ENCODE data around the gene SLC4A3. TPM values are rescaled to one million over a fixed set of nuclear protein-coding genes. Genes with fewer than 3 reads are reported as not detected.
A peak's percentile ranks its signal among the peaks of the same experiment; 100 is the strongest.

Gene SLC4A3
- total RNA-seq, 1 experiment from 2014 or later, result 7.3 TPM

- intact Hi-C loops (cut with micrococcal nuclease; ENCODE audit: unreplicated experiment), result loop anchor here (2.0 to 5.0 kb wide), 2 partner anchors 20 to 241 kb away; no protein-coding TSS in a partner anchor
- no peaks in the 10 kb centered on the region for H3K9me3 ChIP-seq (ENCODE audit: insufficient read depth, low read depth)
- H3K79me2 ChIP-seq (ENCODE audit: low read depth), result no peaks in the 10 kb centered on the region
- H2AFZ ChIP-seq, result peak overlapping the region; percentile 68; the same call in 1 of the 2 replicates
- no peak overlapping the region for H3K4me3 ChIP-seq
- POLR2A ChIA-PET (ENCODE audit: unreplicated experiment), result interaction anchor here (0.6 kb wide), 2 partner anchors 19 to 437 kb away, joined by 3 read pairs; no protein-coding TSS in a partner anchor
- TF ChIP-seq EZH2 (IDR thresholded peaks at IDR 0.05; ENCODE audit: low read depth) (no peak), CTCF (conservative IDR thresholded peaks at IDR 0.05) (no peak)
- no peak overlapping the region for H3K27ac ChIP-seq
- H3K4me1 ChIP-seq (replicated peaks; ENCODE audit: insufficient read depth), result peaks cover 18% of the 10 kb centered on the region
- H4K20me1 ChIP-seq (ENCODE audit: insufficient read depth), result no peaks in the 10 kb centered on the region
- no peaks in the 10 kb centered on the region for H3K9me2 ChIP-seq (ENCODE audit: insufficient read depth)
- no peaks in the 10 kb centered on the region for H3K27me3 ChIP-seq (ENCODE audit: insufficient read depth, low read depth)
- peaks cover 8% of the 10 kb centered on the region; the same call in 1 of the 2 replicates for H3F3A ChIP-seq (ENCODE audit: insufficient read depth, low read depth)
- DNase-seq, result no peak
- CTCF ChIA-PET, result interaction anchor here (0.5 to 1.6 kb wide), 4 partner anchors 42 to 438 kb away, joined by 5 to 7 read pairs (median 6); no protein-coding TSS in a partner anchor
- H3K4me2 ChIP-seq, result peak overlapping the region; percentile 49; the same call in 1 of the 2 replicates
- BruUV-seq (replicated peaks), result no TSS peak
- no peaks in the 10 kb centered on the region for H3K36me3 ChIP-seq (ENCODE audit: low read depth)
Observed at GRCh38 chr2:219643084-219643473, 15.6 kb downstream of the SLC4A3 start.

GRCh38 chr2:219643788-219644398 is 16.5 kb downstream of the SLC4A3 start:
- H3K9me3 ChIP-seq (ENCODE audit: insufficient read depth, low read depth), result no peaks in the 10 kb centered on the region
- H3F3A ChIP-seq (ENCODE audit: insufficient read depth, low read depth), result peaks cover 8% of the 10 kb centered on the region; the same call in 1 of the 2 replicates
- no peak overlapping the region for H3K27ac ChIP-seq
- TF ChIP-seq CTCF (conservative IDR thresholded peaks at IDR 0.05) (no peak; the same call in 1 of the 2 replicates), EZH2 (IDR thresholded peaks at IDR 0.05; ENCODE audit: low read depth) (no peak)
- intact Hi-C loops (cut with micrococcal nuclease; ENCODE audit: unreplicated experiment), result loop anchor here (2.0 to 5.0 kb wide), 2 partner anchors 19 to 242 kb away; no protein-coding TSS in a partner anchor
- H3K36me3 ChIP-seq (ENCODE audit: low read depth), result no peaks in the 10 kb centered on the region
- ChIA-PET POLR2A (ENCODE audit: unreplicated experiment) (interaction anchor here (0.6 kb wide), 1 partner anchor 438 kb away, joined by 3 read pairs; no protein-coding TSS in a partner anchor), CTCF (no interaction called here)
- no peaks in the 10 kb centered on the region for H3K9me2 ChIP-seq (ENCODE audit: insufficient read depth)
- H4K20me1 ChIP-seq (ENCODE audit: insufficient read depth), result no peaks in the 10 kb centered on the region
- peaks cover 18% of the 10 kb centered on the region for H3K4me1 ChIP-seq (replicated peaks; ENCODE audit: insufficient read depth)
- no TSS peak for BruUV-seq (replicated peaks)
- DNase-seq, result no peak
- H3K79me2 ChIP-seq (ENCODE audit: low read depth), result no peaks in the 10 kb centered on the region
- H3K27me3 ChIP-seq (ENCODE audit: insufficient read depth, low read depth), result no peaks in the 10 kb centered on the region
- H3K4me3 ChIP-seq, result no peak overlapping the region
- no peak overlapping the region for H2AFZ ChIP-seq
- no peak overlapping the region for H3K4me2 ChIP-seq

- Histone ChIP-seq H3K9me3 (ENCODE audit: insufficient read depth, low read depth) (no peaks in the 10 kb centered on the region), H3K36me3 (ENCODE audit: low read depth) (no peaks in the 10 kb centered on the region), H3K4me3 (no peak overlapping the region), H3K4me1 (replicated peaks; ENCODE audit: insufficient read depth) (peaks cover 18% of the 10 kb centered on the region), H4K20me1 (ENCODE audit: insufficient read depth) (no peaks in the 10 kb centered on the region), H3K27me3 (ENCODE audit: insufficient read depth, low read depth) (no peaks in the 10 kb centered on the region), H3K79me2 (ENCODE audit: low read depth) (no peaks in the 10 kb centered on the region), H3K9me2 (ENCODE audit: insufficient read depth) (no peaks in the 10 kb centered on the region), H3K27ac (no peak overlapping the region), H3K4me2 (no peak overlapping the region), H3F3A (ENCODE audit: insufficient read depth, low read depth) (peaks cover 8% of the 10 kb centered on the region; the same call in 1 of the 2 replicates), H2AFZ (no peak overlapping the region)
- BruUV-seq (replicated peaks), result no TSS peak
- POLR2A ChIA-PET (ENCODE audit: unreplicated experiment), result interaction anchor here (0.6 to 1.7 kb wide), 7 partner anchors 17 to 618 kb away, joined by 4 to 12 read pairs (median 6); no protein-coding TSS in a partner anchor
- TF ChIP-seq CTCF (conservative IDR thresholded peaks at IDR 0.05) (no peak), EZH2 (IDR thresholded peaks at IDR 0.05; ENCODE audit: low read depth) (no peak)
- CTCF ChIA-PET, result interaction anchor here (0.6 kb wide), 1 partner anchor 45 kb away, joined by 3 read pairs; no protein-coding TSS in a partner anchor
- DNase-seq, result no peak
- intact Hi-C loops (cut with micrococcal nuclease; ENCODE audit: unreplicated experiment), result loop anchor here (5.0 kb wide), 1 partner anchor 243 kb away; no protein-coding TSS in a partner anchor
Observed at GRCh38 chr2:219644801-219645480, 17.5 kb downstream of the SLC4A3 start.
